ENCODE data around the gene PCDH1.

DNA sequence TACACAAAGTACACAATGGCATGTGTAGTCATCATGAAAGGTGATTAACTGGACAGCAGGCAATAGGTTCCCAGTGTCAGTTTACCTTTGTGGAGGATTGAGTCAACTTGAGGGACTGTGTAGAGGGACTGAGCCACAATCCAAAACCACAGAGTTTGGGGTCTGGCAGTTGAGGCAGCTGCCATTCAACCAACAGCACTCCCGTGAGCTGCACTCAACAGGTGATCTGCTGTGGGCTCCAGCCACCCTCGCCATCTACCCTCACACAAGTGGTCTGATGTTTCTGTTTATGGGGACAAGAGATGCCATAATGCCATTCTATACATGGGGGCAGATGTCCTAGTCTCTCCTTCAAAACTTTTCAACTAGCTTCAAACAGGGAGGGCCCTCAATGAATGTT is 42.6 kb upstream of the PCDH1 start:
- TF ChIP-seq, protein P1, sequence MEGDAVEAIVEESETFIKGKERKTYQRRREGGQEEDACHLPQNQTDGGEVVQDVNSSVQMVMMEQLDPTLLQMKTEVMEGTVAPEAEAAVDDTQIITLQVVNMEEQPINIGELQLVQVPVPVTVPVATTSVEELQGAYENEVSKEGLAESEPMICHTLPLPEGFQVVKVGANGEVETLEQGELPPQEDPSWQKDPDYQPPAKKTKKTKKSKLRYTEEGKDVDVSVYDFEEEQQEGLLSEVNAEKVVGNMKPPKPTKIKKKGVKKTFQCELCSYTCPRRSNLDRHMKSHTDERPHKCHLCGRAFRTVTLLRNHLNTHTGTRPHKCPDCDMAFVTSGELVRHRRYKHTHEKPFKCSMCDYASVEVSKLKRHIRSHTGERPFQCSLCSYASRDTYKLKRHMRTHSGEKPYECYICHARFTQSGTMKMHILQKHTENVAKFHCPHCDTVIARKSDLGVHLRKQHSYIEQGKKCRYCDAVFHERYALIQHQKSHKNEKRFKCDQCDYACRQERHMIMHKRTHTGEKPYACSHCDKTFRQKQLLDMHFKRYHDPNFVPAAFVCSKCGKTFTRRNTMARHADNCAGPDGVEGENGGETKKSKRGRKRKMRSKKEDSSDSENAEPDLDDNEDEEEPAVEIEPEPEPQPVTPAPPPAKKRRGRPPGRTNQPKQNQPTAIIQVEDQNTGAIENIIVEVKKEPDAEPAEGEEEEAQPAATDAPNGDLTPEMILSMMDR (IDR thresholded peaks at IDR 0.05) = no peak
- no peak for TF ChIP-seq POLR2A (IDR thresholded peaks at IDR 0.05)
